GM21367 (cell line): ENCODE data around the gene ACY1.

Experiments
- ATAC-seq: cut with Tn5 transposase; IDR thresholded peaks from one replicate; pipeline ENCODE4 v1.9.1; 2021; ENCODE audit not compliant: unreplicated experiment

Gene ACY1

GRCh38 chr3:51962854-51963530 is 20.3 kb upstream of the ACY1 start:
- no peak for ATAC-seq

GRCh38 chr3:51963951-51964451 is 19.3 kb upstream of the ACY1 start:
- no peak for ATAC-seq

- ATAC-seq = no peak
These were observed 18.8 kb upstream of the ACY1 start for GRCh38 chr3:51964521-51964920.

- no peak for ATAC-seq
These were observed 17.3 kb upstream of the ACY1 start for GRCh38 chr3:51966016-51966415.

GRCh38 chr3:51966486-51966885 is 16.8 kb upstream of the ACY1 start:
- ATAC-seq = no peak

GRCh38 chr3:51966922-51967383 is 16.4 kb upstream of the ACY1 start:
- no peak for ATAC-seq

GRCh38 chr3:51967384-51968169 is 15.8 kb upstream of the ACY1 start, which contains the start of gene PCBP4:
PCBP4 (minus strand) TSS chr3:51967454; CDS start chr3:51961240, 6,214 bp downstream.
- no peak for ATAC-seq

- no peak for ATAC-seq
These were observed 15.1 kb upstream of the ACY1 start for GRCh38 chr3:51968170-51968775.

GRCh38 chr3:51968883-51969678 is 14.3 kb upstream of the ACY1 start:
- ATAC-seq = no peak

- ATAC-seq = no peak
These were observed 13.5 kb upstream of the ACY1 start for GRCh38 chr3:51969841-51970240.

GRCh38 chr3:51970606-51971300 is 12.6 kb upstream of the ACY1 start:
- no peak for ATAC-seq

GRCh38 chr3:51971350-51971749 is 12.0 kb upstream of the ACY1 start:
- ATAC-seq = no peak

GRCh38 chr3:51974277-51974962 is 8.9 kb upstream of the ACY1 start:
- ATAC-seq = no peak

GRCh38 chr3:51974963-51975851 is 8.1 kb upstream of the ACY1 start, which contains the start of gene ABHD14A:
ABHD14A (plus strand) TSS chr3:51975064; CDS start chr3:51975136, 72 bp downstream.
- peak; percentile 41 for ATAC-seq

GRCh38 chr3:51975852-51976549 is 7.3 kb upstream of the ACY1 start:
- no peak for ATAC-seq

- no peak for ATAC-seq
These were observed 5.7 kb upstream of the ACY1 start for GRCh38 chr3:51977446-51978142.

GRCh38 chr3:51978143-51978502 is 5.2 kb upstream of the ACY1 start:
- no peak for ATAC-seq
